Measurements from ENCODE around the gene CST2.
"Not testable (repeated sequence)": the region's sequence is repeated elsewhere in the genome, so short reads cannot be mapped to it uniquely, and the experiment has no call there.

CST2 gene

DNA sequence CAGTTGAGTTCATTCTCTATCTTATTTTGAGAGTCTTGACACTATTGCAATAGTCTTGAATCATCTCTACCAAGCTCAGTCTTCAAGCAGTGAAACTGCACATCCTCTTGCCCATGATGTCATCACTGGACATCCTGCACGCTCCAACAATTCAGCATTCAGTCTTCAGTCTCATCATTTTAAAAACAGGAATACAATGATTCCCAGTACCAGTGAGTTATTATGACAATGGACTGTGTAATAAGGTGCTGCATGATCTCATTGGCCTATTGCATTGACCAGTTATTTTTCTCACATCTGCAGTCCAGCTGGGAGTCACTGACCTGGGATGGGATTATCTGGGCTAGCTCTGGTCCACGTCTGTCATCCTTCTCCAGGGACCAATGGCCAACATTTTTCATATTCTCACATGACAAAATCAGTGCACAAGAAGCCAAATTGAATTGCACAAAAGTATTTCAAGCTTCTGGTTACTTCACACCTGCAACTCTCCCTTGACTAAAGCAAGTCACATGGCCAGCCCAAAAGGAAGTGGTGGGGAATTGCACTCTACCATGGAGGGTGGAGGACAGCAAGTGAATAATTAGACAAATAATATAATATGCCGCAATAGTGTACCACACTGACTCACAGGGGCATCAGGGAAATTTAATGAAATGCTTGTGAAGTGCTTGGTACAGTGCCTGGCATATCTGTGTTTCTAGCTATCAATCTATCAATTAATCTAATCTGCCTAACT, 6.4 kb upstream of the CST2 start:
- peaks cover 0 to 5% of the 10 kb centered on the region in 2 donors for H3K9me3 Mint-ChIP-seq
- peaks cover 16% of the 10 kb centered on the region for H3K27me3 Mint-ChIP-seq
- H3K27ac Mint-ChIP-seq: peak overlapping the region in 1 of 2 donors; percentile 73
- H3K4me3 Mint-ChIP-seq: no peak overlapping the region
- no peaks in the 10 kb centered on the region for H3K4me1 Mint-ChIP-seq
- no peak for ATAC-seq
- no peak for DNase-seq

- not testable (repeated sequence) for ATAC-seq, H3K27me3 Mint-ChIP-seq, H3K4me3 Mint-ChIP-seq, DNase-seq, H3K27ac Mint-ChIP-seq, H3K4me1 Mint-ChIP-seq, H3K9me3 Mint-ChIP-seq
Observed at GRCh38 chr20:23831961-23832360, 5.4 kb upstream of the CST2 start.

GRCh38 chr20:23823621-23824324, 2.8 kb downstream of the CST2 start:
- Mint-ChIP-seq H3K27ac (peak overlapping the region in 1 of 2 donors; percentile 20), H3K27me3 (no peaks in the 10 kb centered on the region), H3K4me3 (no peak overlapping the region), H3K4me1 (no peaks in the 10 kb centered on the region), H3K9me3 (no peaks in the 10 kb centered on the region)
- DNase-seq: no peak
- no peak for ATAC-seq

GRCh38 chr20:23823111-23823510, 3.4 kb downstream of the CST2 start:
- H3K4me1 Mint-ChIP-seq: no peaks in the 10 kb centered on the region
- no peak overlapping the region for H3K4me3 Mint-ChIP-seq
- no peak overlapping the region for H3K27ac Mint-ChIP-seq
- no peak for ATAC-seq
- DNase-seq: no peak
- H3K9me3 Mint-ChIP-seq: no peaks in the 10 kb centered on the region
- H3K27me3 Mint-ChIP-seq: no peaks in the 10 kb centered on the region

GRCh38 chr20:23820493-23820892, 6.0 kb downstream of the CST2 start:
- no peak for ATAC-seq
- Mint-ChIP-seq H3K4me3 (no peak overlapping the region), H3K9me3 (no peaks in the 10 kb centered on the region)

DNA sequence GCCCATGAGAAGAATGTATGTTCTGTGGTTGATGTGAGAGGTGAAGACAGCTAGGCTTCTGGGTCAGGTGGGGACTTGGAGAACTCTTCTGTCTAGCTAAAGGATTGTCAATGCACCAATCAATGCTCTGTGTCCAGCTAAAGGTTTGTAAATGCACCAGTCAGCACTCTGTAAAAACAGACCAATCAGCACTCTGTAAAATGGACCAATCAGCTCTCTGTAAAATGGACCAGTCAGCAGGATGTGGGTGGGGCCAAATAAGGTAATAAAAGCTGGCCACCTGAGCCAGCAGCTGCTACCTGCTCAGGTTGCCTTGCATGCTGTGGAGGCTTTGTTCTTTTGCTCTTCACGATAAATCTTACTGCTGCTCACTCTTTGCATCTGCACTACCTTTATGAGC, 15.0 kb downstream of the CST2 start:
- not testable (repeated sequence) for H3K9me3 Mint-ChIP-seq, H3K4me3 Mint-ChIP-seq, H3K27ac Mint-ChIP-seq, DNase-seq, ATAC-seq, H3K4me1 Mint-ChIP-seq
- H3K27me3 Mint-ChIP-seq: peaks cover 12% of the 10 kb centered on the region

More at GRCh38 chr20:23820493-23820892, 6.0 kb downstream of the CST2 start:
- no peaks in the 10 kb centered on the region for H3K4me1 Mint-ChIP-seq
- H3K27me3 Mint-ChIP-seq: no peaks in the 10 kb centered on the region
- DNase-seq: no peak
- H3K27ac Mint-ChIP-seq: no peak overlapping the region

GRCh38 chr20:23810349-23810748, 16.2 kb downstream of the CST2 start:
- not testable (repeated sequence) for H3K27ac Mint-ChIP-seq, ATAC-seq, H3K9me3 Mint-ChIP-seq, DNase-seq, H3K4me3 Mint-ChIP-seq, H3K4me1 Mint-ChIP-seq
- H3K27me3 Mint-ChIP-seq: peaks cover 12% of the 10 kb centered on the region

GRCh38 chr20:23800865-23801264, 25.7 kb downstream of the CST2 start:
- no peak for DNase-seq
- Mint-ChIP-seq H3K4me3 (no peak overlapping the region), H3K4me1 (no peaks in the 10 kb centered on the region), H3K27me3 (peaks cover 11% of the 10 kb centered on the region), H3K9me3 (no peaks in the 10 kb centered on the region), H3K27ac (no peak overlapping the region)
- ATAC-seq: no peak

- ATAC-seq (peak; percentile 90), DNase-seq (peak; percentile 30 to 42)
- H3K27ac Mint-ChIP-seq, H3K4me1 Mint-ChIP-seq, H3K9me3 Mint-ChIP-seq, H3K4me3 Mint-ChIP-seq: not testable (repeated sequence)
- H3K27me3 Mint-ChIP-seq: peaks cover 11% of the 10 kb centered on the region
Observed at GRCh38 chr20:23799216-23799847, 27.2 kb downstream of the CST2 start.

- Mint-ChIP-seq H3K9me3 (no peaks in the 10 kb centered on the region), H3K4me3 (no peak overlapping the region), H3K4me1 (no peaks in the 10 kb centered on the region), H3K27me3 (peaks cover 19% of the 10 kb centered on the region), H3K27ac (no peak overlapping the region)
- no peak for ATAC-seq
- DNase-seq: no peak
Observed at GRCh38 chr20:23795526-23795925, 31.0 kb downstream of the CST2 start.

DNA sequence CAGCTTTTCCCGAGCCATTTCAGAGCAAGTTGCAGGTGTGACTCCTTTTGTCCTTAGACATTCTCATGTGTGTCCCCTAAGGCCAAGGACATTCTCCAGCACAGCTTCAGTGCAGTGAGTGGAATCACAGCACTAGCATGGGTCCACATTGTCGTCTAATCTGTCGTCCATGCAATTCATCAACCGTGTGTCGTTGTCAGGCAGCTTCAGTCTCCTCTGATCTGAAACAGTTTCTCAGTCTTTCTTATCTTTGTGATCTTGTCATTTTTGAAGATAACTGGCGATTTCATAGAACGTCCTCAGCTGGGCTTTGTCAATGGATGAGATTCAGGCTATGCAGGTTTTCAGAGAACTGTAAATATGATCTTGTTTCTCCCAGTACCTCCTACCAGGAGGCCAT, 31.7 kb downstream of the CST2 start:
- peaks cover 21% of the 10 kb centered on the region for H3K27me3 Mint-ChIP-seq
- no peak for ATAC-seq
- DNase-seq: no peak
- no peak overlapping the region for H3K4me3 Mint-ChIP-seq
- H3K9me3 Mint-ChIP-seq: no peaks in the 10 kb centered on the region
- H3K27ac Mint-ChIP-seq: no peak overlapping the region
- H3K4me1 Mint-ChIP-seq: no peaks in the 10 kb centered on the region

DNA sequence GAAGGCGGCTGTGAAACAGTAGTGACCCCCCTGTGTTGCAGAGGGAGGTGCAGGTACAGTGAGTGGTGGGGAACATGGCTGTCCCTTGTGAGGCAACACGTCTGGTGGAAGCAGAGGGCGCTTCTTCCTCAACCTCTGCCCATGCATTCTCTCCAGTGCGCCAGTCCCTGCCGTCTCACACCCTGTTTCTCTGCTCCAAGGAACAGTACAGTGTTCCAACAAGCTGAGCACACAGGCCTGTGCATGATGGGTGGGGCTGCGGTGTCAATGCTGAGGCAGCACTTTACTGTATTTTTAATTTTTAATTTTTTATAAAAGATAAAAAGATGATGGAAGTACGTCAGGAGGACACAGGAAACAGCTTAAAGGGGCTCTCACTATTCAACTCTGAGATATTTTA, 32.5 kb downstream of the CST2 start:
- Mint-ChIP-seq H3K4me1 (no peaks in the 10 kb centered on the region), H3K27me3 (peaks cover 28% of the 10 kb centered on the region), H3K4me3 (no peak overlapping the region), H3K9me3 (no peaks in the 10 kb centered on the region), H3K27ac (no peak overlapping the region)
- DNase-seq (no peak), ATAC-seq (no peak)

DNA sequence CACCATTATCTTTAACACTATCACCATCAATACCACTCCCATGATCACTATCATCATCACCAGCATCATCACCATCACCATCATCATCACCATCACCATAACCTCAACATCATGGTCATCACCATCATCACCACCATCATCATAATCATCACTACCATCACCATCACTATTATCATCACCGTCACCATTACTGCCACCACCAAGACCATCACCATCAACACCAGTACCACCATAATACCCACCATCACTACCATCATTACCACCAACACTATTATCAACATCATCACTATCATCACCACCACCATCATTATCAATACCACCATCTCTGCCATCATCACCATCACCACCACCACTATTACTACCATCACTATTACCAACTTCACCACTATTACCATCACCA, 43.1 kb downstream of the CST2 start:
- no peak overlapping the region for H3K4me3 Mint-ChIP-seq
- DNase-seq: no peak
- peaks cover 9% of the 10 kb centered on the region for H3K27me3 Mint-ChIP-seq
- no peak for ATAC-seq
- H3K4me1 Mint-ChIP-seq: no peaks in the 10 kb centered on the region
- no peaks in the 10 kb centered on the region for H3K9me3 Mint-ChIP-seq
- no peak overlapping the region for H3K27ac Mint-ChIP-seq

- Mint-ChIP-seq H3K4me3 (no peak overlapping the region), H3K4me1 (no peaks in the 10 kb centered on the region), H3K27ac (no peak overlapping the region), H3K27me3 (peaks cover 9% of the 10 kb centered on the region), H3K9me3 (no peaks in the 10 kb centered on the region)
- DNase-seq (no peak), ATAC-seq (peak; percentile 83)
Observed at GRCh38 chr20:23782366-23782983, 44.1 kb downstream of the CST2 start.

- not testable (repeated sequence) for H3K4me1 Mint-ChIP-seq, DNase-seq, H3K4me3 Mint-ChIP-seq, H3K27ac Mint-ChIP-seq, H3K9me3 Mint-ChIP-seq, ATAC-seq
- peaks cover 19% of the 10 kb centered on the region for H3K27me3 Mint-ChIP-seq
Observed at GRCh38 chr20:23778676-23779075, 47.9 kb downstream of the CST2 start.

DNA sequence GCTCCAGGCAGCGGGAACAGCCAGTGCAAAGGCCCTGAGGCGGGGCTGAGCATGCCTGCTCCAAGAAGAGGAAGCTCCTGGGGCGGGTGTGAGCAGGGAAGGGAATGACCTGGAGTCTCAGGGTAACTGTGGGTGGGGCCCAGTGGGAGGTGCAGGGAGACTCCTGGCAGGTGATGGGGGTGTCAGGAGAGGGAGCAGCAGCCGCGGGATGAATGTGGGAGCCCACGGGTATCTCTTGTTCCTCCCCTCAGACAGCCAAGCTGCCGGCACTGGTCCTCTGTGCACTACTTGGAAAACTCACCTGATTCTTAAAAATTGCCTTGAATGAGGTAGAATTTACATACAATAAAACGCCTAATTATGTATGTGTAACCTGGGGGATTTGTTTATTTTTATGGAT, 49.1 kb downstream of the CST2 start:
- not testable (repeated sequence) for H3K9me3 Mint-ChIP-seq, H3K4me1 Mint-ChIP-seq, DNase-seq, H3K4me3 Mint-ChIP-seq, ATAC-seq, H3K27ac Mint-ChIP-seq
- H3K27me3 Mint-ChIP-seq: peaks cover 25% of the 10 kb centered on the region

Measured in stimulated activated naive CD8-positive, alpha-beta T cell treated with anti-CD3 and anti-CD28 coated beads, Interleukin-15, amount 100 ng/mL, for 72 hours (primary cell).